ENCODE measurements around the gene PGM3.
"Not testable (repeated sequence)": the region's sequence is repeated elsewhere in the genome, so short reads cannot be mapped to it uniquely, and the experiment has no call there.

Gene PGM3

GRCh38 chr6:83193747-83194566, 892 bp upstream of the PGM3 start:
- TF ChIP-seq, protein P1, sequence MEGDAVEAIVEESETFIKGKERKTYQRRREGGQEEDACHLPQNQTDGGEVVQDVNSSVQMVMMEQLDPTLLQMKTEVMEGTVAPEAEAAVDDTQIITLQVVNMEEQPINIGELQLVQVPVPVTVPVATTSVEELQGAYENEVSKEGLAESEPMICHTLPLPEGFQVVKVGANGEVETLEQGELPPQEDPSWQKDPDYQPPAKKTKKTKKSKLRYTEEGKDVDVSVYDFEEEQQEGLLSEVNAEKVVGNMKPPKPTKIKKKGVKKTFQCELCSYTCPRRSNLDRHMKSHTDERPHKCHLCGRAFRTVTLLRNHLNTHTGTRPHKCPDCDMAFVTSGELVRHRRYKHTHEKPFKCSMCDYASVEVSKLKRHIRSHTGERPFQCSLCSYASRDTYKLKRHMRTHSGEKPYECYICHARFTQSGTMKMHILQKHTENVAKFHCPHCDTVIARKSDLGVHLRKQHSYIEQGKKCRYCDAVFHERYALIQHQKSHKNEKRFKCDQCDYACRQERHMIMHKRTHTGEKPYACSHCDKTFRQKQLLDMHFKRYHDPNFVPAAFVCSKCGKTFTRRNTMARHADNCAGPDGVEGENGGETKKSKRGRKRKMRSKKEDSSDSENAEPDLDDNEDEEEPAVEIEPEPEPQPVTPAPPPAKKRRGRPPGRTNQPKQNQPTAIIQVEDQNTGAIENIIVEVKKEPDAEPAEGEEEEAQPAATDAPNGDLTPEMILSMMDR (IDR thresholded peaks at IDR 0.05): no peak
- TF ChIP-seq ZFX (IDR thresholded peaks at IDR 0.05; ENCODE audit: borderline replicate concordance): no peak
- peak overlapping the region; percentile 91 for H3K27ac ChIP-seq

DNA sequence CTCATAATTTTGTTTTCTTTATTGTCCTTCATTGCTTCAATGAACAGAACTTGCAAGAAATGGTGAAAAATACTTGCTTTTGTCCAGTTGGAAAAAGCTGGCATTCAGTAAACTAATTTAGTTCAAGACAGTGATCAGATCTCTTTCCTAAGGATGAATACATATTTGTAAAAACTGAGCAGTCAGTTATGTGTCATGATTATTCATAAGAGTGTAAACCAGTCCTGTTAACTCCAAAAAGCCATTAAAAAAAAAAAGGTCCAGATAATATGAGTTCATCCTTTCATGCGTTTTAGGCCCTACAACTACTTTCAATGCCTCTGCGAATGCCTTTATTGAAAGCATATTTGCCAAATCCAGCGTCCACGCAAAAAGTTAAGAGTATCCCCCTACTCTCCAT, 609 bp downstream of the PGM3 start:
- TF ChIP-seq ZFX (IDR thresholded peaks at IDR 0.05; ENCODE audit: borderline replicate concordance): no peak
- TF ChIP-seq, protein P1 (IDR thresholded peaks at IDR 0.05): no peak
- H3K27ac ChIP-seq: peak overlapping the region; percentile 91

- not testable (repeated sequence) for H3K27ac ChIP-seq
These were observed 1.1 kb downstream of the PGM3 start for GRCh38 chr6:83191974-83192373.

DNA sequence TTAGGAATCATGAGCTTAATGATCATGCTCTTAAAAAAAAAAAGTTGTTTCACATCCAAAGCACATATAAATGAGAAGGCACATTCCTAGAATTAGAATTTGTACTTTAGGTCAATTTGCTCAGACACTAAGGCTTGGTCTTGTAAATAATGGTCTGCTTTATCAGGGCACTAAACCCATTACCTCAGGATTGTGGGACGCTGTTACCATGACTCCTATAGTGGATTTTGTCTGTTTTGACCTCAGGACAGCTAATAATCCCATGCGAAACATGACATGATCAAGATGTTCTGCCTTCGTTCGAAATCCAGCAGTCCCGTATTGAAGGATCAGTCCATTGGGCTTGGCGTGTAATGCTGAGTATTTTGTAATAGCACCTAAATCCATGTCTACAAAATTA, 2.4 kb downstream of the PGM3 start:
- H3K27ac ChIP-seq: no peak overlapping the region
- TF ChIP-seq, protein P1 (IDR thresholded peaks at IDR 0.05): no peak

GRCh38 chr6:83188501-83188900, 4.6 kb downstream of the PGM3 start:
- TF ChIP-seq, protein P1 (IDR thresholded peaks at IDR 0.05): no peak
- TF ChIP-seq ZFX (IDR thresholded peaks at IDR 0.05; ENCODE audit: borderline replicate concordance): no peak
- no peak overlapping the region for H3K27ac ChIP-seq

DNA sequence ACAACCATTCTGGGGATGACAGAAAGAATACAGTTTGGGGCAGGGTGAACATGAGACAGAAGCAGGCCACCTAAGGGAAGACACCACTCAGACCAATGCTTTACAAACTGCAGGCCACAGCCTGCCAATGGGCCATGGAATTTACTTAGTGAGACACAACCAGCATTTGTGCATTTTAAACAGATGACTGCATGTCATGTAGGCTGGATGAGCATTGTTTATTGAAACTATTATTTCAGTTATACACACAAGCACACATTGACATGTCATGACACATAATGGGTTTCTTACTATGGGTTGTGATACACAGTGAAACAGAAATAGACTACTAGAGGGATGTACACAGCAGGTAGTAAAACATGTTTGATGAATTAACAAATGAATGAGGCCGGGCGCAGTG, 8.0 kb downstream of the PGM3 start:
- no peak overlapping the region for H3K27ac ChIP-seq
- TF ChIP-seq, protein P1 (IDR thresholded peaks at IDR 0.05): no peak
- no peak for TF ChIP-seq ZFX (IDR thresholded peaks at IDR 0.05; ENCODE audit: borderline replicate concordance)

GRCh38 chr6:83183082-83183828, 9.8 kb downstream of the PGM3 start:
- TF ChIP-seq, protein P1 (IDR thresholded peaks at IDR 0.05): no peak
- TF ChIP-seq ZFX (IDR thresholded peaks at IDR 0.05; ENCODE audit: borderline replicate concordance): no peak

More at GRCh38 chr6:83183082-83183828, 9.8 kb downstream of the PGM3 start:
- no peak overlapping the region for H3K27ac ChIP-seq

Measured in 22Rv1 (cell line).